BLaER1 treated with 17β-estradiol and CSF1 and Interleukin-3, amounts not matched to agents 10 nM and 100 nM (cell line): ENCODE data around the gene ITGA2B.
"Not testable (repeated sequence)": the region's sequence is repeated elsewhere in the genome, so short reads cannot be mapped to it uniquely, and the experiment has no call there.

Experiments
- H3K27ac ChIP-seq, 11 experiments: shearing (Covaris generic); formaldehyde crosslinking; 2 replicates each; pipeline ENCODE4 v1.8.1; 2022
- H3K27me3 ChIP-seq, 11 experiments: shearing (Covaris generic); formaldehyde crosslinking; 2 replicates each; pipeline ENCODE4 v1.8.1; 2022
- H3K36me3 ChIP-seq, 11 experiments: shearing (Covaris generic); formaldehyde crosslinking; 2 replicates each; pipeline ENCODE4 v1.8.1; 2022
- H3K4me1 ChIP-seq, 10 experiments: shearing (Covaris generic); formaldehyde crosslinking; 2 replicates each; pipeline ENCODE4 v1.8.1; 2022
- H3K4me2 ChIP-seq, 11 experiments: shearing (Covaris generic); formaldehyde crosslinking; 2 replicates each; pipeline ENCODE4 v1.8.1; 2022
- H3K4me3 ChIP-seq, 10 experiments: shearing (Covaris generic); formaldehyde crosslinking; 2 replicates each; pipeline ENCODE4 v1.8.1; 2022
- H3K9ac ChIP-seq, 11 experiments: shearing (Covaris generic); formaldehyde crosslinking; 2 replicates each; pipeline ENCODE4 v1.8.1; 2022
- H3K9me3 ChIP-seq, 11 experiments: shearing (Covaris generic); formaldehyde crosslinking; replicated peaks in 1 of 11; 2 replicates each; pipeline ENCODE4 v1.8.1; 2022
- H4K20me1 ChIP-seq, 11 experiments: shearing (Covaris generic); formaldehyde crosslinking; 2 replicates each; pipeline ENCODE4 v1.8.1; 2022
- Cebpa-rat ChIP-seq, 11 experiments: shearing (Covaris generic); IDR thresholded peaks; 2 replicates each; pipeline ENCODE4 v1.8.1; 2022

ITGA2B gene

GRCh38 chr17:44348234-44348987 lies 41.0 kb downstream of the ITGA2B start:
- Histone ChIP-seq H3K27me3 (peaks cover 11 to 19% (median 14%) of the 10 kb centered on the region in 11 experiments), H3K4me2 (peak overlapping the region; percentile 84 to 98 (median 94)), H4K20me1 (peaks cover 19 to 79% (median 43%) of the 10 kb centered on the region in 11 experiments; a peak in 20 of 22 replicates), H3K4me1 (peaks cover 52 to 74% (median 59%) of the 10 kb centered on the region in 10 experiments), H3K9ac (peak overlapping the region; percentile 47 to 90 (median 62); a peak in 21 of 22 replicates), H3K4me3 (peak overlapping the region in 5 of 10 experiments; percentile 23 to 43 (median 33); a peak in 10 of 20 replicates), H3K36me3 (peaks cover 24 to 50% (median 43%) of the 10 kb centered on the region in 11 experiments), H3K9me3 (no peaks in the 10 kb centered on the region), H3K27ac (peak overlapping the region in 10 of 11 experiments; percentile 45 to 86 (median 77); a peak in 21 of 22 replicates)
- TF ChIP-seq Cebpa-rat (IDR thresholded peaks at IDR 0.05) = no peak

GRCh38 chr17:44347206-44348055 lies 42.0 kb downstream of the ITGA2B start:
- Histone ChIP-seq H3K9ac (peak overlapping the region; percentile 47 to 95 (median 66); a peak in 21 of 22 replicates), H3K4me2 (peak overlapping the region; percentile 84 to 98 (median 94)), H3K27ac (peak overlapping the region; percentile 35 to 86 (median 77); a peak in 21 of 22 replicates), H3K4me3 (peak overlapping the region in 7 of 10 experiments; percentile 12 to 99 (median 42); a peak in 10 of 20 replicates), H3K36me3 (peaks cover 16 to 40% (median 34%) of the 10 kb centered on the region in 11 experiments), H3K4me1 (peaks cover 49 to 69% (median 57%) of the 10 kb centered on the region in 10 experiments), H4K20me1 (peaks cover 12 to 69% (median 33%) of the 10 kb centered on the region in 11 experiments; a peak in 18 of 22 replicates)
- H3K9me3 ChIP-seq, H3K27me3 ChIP-seq: not testable (repeated sequence)

GRCh38 chr17:44346064-44346844 lies 43.2 kb downstream of the ITGA2B start:
- H3K36me3 ChIP-seq = peaks cover 4 to 28% (median 22%) of the 10 kb centered on the region in 11 experiments; a peak in 21 of 22 replicates
- H3K4me2 ChIP-seq = peak overlapping the region; percentile 84 to 98 (median 94)
- H4K20me1 ChIP-seq = peaks cover 5 to 57% (median 21%) of the 10 kb centered on the region in 11 experiments; a peak in 17 of 22 replicates
- peak overlapping the region; percentile 78 to 99 (median 84) for H3K4me3 ChIP-seq
- H3K9ac ChIP-seq = peak overlapping the region; percentile 81 to 96 (median 85); a peak in 21 of 22 replicates
- H3K27me3 ChIP-seq = no peaks in the 10 kb centered on the region
- no peaks in the 10 kb centered on the region for H3K9me3 ChIP-seq
- no peak for TF ChIP-seq Cebpa-rat (IDR thresholded peaks at IDR 0.05)
- peak overlapping the region in 8 of 11 experiments; percentile 78 to 96 (median 84); a peak in 10 of 22 replicates for H3K27ac ChIP-seq
- H3K4me1 ChIP-seq = peaks cover 49 to 69% (median 57%) of the 10 kb centered on the region in 10 experiments

GRCh38 chr17:44345454-44346026 lies 43.9 kb downstream of the ITGA2B start:
- Histone ChIP-seq H3K36me3 (peaks cover 0 to 21% (median 15%) of the 10 kb centered on the region in 11 experiments; a peak in 16 of 22 replicates), H3K4me3 (peak overlapping the region; percentile 78 to 99 (median 84)), H3K9ac (peak overlapping the region; percentile 81 to 96 (median 85)), H3K27me3 (no peaks in the 10 kb centered on the region), H3K4me1 (peaks cover 49 to 70% (median 57%) of the 10 kb centered on the region in 10 experiments), H3K9me3 (peaks cover 0 to 2% (median 0%) of the 10 kb centered on the region in 11 experiments; a peak in 3 of 22 replicates), H3K27ac (peak overlapping the region; percentile 64 to 96 (median 84)), H4K20me1 (peaks cover 5 to 50% (median 17%) of the 10 kb centered on the region in 11 experiments; a peak in 17 of 22 replicates), H3K4me2 (peak overlapping the region; percentile 84 to 98 (median 94))
- no peak for TF ChIP-seq Cebpa-rat (IDR thresholded peaks at IDR 0.05)

- Histone ChIP-seq H3K4me1 (peaks cover 49 to 71% (median 60%) of the 10 kb centered on the region in 10 experiments), H3K36me3 (peaks cover 0 to 15% (median 10%) of the 10 kb centered on the region in 11 experiments; a peak in 15 of 22 replicates), H3K4me2 (peak within 1 kb of the TSS; percentile 84 to 98 (median 94)), H3K27ac (peak within 1 kb of the TSS; percentile 64 to 96 (median 84)), H4K20me1 (peaks cover 5 to 44% (median 17%) of the 10 kb centered on the region in 11 experiments; a peak in 17 of 22 replicates), H3K4me3 (peak within 1 kb of the TSS; percentile 78 to 99 (median 84)), H3K27me3 (no peaks in the 10 kb centered on the region), H3K9ac (peak within 1 kb of the TSS; percentile 81 to 96 (median 85)), H3K9me3 (peaks cover 0 to 7% (median 0%) of the 10 kb centered on the region in 11 experiments; a peak in 3 of 22 replicates)
- no peak for TF ChIP-seq Cebpa-rat (IDR thresholded peaks at IDR 0.05)
Measured at GRCh38 chr17:44344939-44345453, 44.5 kb downstream of the ITGA2B start, which contains the start of gene GRN. GRN (plus strand) TSS chr17:44345302; CDS start chr17:44349165, 3,863 bp downstream.

GRCh38 chr17:44343510-44344209 lies 45.8 kb downstream of the ITGA2B start:
- TF ChIP-seq Cebpa-rat (IDR thresholded peaks at IDR 0.05) = no peak
- Histone ChIP-seq H3K9ac (peak overlapping the region in 4 of 11 experiments; percentile 15 to 85 (median 62); a peak in 2 of 22 replicates), H4K20me1 (peaks cover 0 to 31% (median 11%) of the 10 kb centered on the region in 11 experiments; a peak in 16 of 22 replicates), H3K9me3 (peaks cover 0 to 7% (median 0%) of the 10 kb centered on the region in 11 experiments; a peak in 3 of 22 replicates), H3K4me1 (peaks cover 45 to 71% (median 56%) of the 10 kb centered on the region in 10 experiments), H3K36me3 (peaks cover 0 to 2% (median 0%) of the 10 kb centered on the region in 11 experiments; a peak in 5 of 22 replicates), H3K4me3 (no peak overlapping the region), H3K4me2 (peak overlapping the region; percentile 74 to 97 (median 94); a peak in 20 of 22 replicates), H3K27me3 (no peaks in the 10 kb centered on the region), H3K27ac (0 out of 22 replicates have a peak overlapping the region, but pooled peaks of 3 of the 11 experiments have one; percentile 78 to 95 (median 89))

- H3K36me3 ChIP-seq, H3K4me3 ChIP-seq, H3K9me3 ChIP-seq, H3K9ac ChIP-seq, H4K20me1 ChIP-seq, H3K27me3 ChIP-seq: not testable (repeated sequence)
- H3K4me2 ChIP-seq = peak overlapping the region in 6 of 11 experiments; percentile 28 to 63 (median 40); a peak in 10 of 22 replicates
- peak overlapping the region in 4 of 11 experiments; percentile 28 to 48 (median 35); a peak in 5 of 22 replicates for H3K27ac ChIP-seq
- H3K4me1 ChIP-seq = peaks cover 17 to 57% (median 32%) of the 10 kb centered on the region in 10 experiments
Measured at GRCh38 chr17:44340553-44340952, 48.9 kb downstream of the ITGA2B start.
